Measurements from ENCODE around the gene GCM1. TPM values are rescaled to one million over a fixed set of nuclear protein-coding genes. Genes with fewer than 3 reads are reported as not detected.

GCM1 gene
- polyA plus RNA-seq, 1 donor from 2014 or later: not detected

DNA sequence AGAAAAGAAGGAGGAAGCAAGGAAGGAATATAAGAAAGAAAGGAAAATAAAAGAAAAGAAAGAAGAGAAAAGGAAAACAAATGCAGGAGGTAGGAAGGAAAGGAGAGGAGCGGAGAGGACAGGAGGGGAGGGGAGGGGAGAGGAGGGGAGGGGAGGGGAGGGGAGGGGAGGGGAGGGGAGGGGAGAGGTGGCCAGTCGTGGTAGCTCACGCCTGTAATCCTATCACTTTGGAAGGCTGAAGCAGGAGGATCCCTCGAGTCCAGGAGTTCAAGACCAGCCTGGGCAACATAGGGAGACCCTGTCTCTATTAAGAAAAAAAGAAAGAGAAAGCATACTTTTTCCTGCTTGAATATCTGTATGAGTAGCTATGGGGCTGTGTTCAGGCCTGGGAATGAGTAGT is 46.4 kb upstream of the GCM1 start:
- H3K9me3 ChIP-seq (ENCODE audit: low read length): no peaks in the 10 kb centered on the region
- no peak overlapping the region for H3K4me2 ChIP-seq (ENCODE audit: low read length)
- no peak overlapping the region for H3K27ac ChIP-seq (ENCODE audit: low read length)
- no peaks in the 10 kb centered on the region for H4K20me1 ChIP-seq (ENCODE audit: insufficient read depth)
- H3K36me3 ChIP-seq (ENCODE audit: insufficient read depth, low read length): no peaks in the 10 kb centered on the region
- no peak for TF ChIP-seq SMC3 (conservative IDR thresholded peaks at IDR 0.05; ENCODE audit: poor library complexity)
- TF ChIP-seq EP300 (conservative IDR thresholded peaks at IDR 0.05; ENCODE audit: poor library complexity, severe bottlenecking): no peak
- TF ChIP-seq RAD21 (conservative IDR thresholded peaks at IDR 0.05): no peak
- TF ChIP-seq MXI1 (conservative IDR thresholded peaks at IDR 0.05; ENCODE audit: poor library complexity, severe bottlenecking): no peak
- no peak for TF ChIP-seq POLR2AphosphoS5 (IDR thresholded peaks at IDR 0.05)
- TF ChIP-seq, protein P1, sequence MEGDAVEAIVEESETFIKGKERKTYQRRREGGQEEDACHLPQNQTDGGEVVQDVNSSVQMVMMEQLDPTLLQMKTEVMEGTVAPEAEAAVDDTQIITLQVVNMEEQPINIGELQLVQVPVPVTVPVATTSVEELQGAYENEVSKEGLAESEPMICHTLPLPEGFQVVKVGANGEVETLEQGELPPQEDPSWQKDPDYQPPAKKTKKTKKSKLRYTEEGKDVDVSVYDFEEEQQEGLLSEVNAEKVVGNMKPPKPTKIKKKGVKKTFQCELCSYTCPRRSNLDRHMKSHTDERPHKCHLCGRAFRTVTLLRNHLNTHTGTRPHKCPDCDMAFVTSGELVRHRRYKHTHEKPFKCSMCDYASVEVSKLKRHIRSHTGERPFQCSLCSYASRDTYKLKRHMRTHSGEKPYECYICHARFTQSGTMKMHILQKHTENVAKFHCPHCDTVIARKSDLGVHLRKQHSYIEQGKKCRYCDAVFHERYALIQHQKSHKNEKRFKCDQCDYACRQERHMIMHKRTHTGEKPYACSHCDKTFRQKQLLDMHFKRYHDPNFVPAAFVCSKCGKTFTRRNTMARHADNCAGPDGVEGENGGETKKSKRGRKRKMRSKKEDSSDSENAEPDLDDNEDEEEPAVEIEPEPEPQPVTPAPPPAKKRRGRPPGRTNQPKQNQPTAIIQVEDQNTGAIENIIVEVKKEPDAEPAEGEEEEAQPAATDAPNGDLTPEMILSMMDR (IDR thresholded peaks at IDR 0.05; ENCODE audit: poor library complexity, severe bottlenecking): no peak
- TF ChIP-seq, protein P2, sequence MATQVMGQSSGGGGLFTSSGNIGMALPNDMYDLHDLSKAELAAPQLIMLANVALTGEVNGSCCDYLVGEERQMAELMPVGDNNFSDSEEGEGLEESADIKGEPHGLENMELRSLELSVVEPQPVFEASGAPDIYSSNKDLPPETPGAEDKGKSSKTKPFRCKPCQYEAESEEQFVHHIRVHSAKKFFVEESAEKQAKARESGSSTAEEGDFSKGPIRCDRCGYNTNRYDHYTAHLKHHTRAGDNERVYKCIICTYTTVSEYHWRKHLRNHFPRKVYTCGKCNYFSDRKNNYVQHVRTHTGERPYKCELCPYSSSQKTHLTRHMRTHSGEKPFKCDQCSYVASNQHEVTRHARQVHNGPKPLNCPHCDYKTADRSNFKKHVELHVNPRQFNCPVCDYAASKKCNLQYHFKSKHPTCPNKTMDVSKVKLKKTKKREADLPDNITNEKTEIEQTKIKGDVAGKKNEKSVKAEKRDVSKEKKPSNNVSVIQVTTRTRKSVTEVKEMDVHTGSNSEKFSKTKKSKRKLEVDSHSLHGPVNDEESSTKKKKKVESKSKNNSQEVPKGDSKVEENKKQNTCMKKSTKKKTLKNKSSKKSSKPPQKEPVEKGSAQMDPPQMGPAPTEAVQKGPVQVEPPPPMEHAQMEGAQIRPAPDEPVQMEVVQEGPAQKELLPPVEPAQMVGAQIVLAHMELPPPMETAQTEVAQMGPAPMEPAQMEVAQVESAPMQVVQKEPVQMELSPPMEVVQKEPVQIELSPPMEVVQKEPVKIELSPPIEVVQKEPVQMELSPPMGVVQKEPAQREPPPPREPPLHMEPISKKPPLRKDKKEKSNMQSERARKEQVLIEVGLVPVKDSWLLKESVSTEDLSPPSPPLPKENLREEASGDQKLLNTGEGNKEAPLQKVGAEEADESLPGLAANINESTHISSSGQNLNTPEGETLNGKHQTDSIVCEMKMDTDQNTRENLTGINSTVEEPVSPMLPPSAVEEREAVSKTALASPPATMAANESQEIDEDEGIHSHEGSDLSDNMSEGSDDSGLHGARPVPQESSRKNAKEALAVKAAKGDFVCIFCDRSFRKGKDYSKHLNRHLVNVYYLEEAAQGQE (IDR thresholded peaks at IDR 0.05; ENCODE audit: borderline replicate concordance): no peak
- no peak for TF ChIP-seq EZH2 (IDR thresholded peaks at IDR 0.05; ENCODE audit: borderline replicate concordance, insufficient read depth, low read length, poor library complexity, severe bottlenecking)
- no peak for TF ChIP-seq TAF1 (IDR thresholded peaks at IDR 0.05; ENCODE audit: low read depth)
- no peak overlapping the region for H3K4me3 ChIP-seq (ENCODE audit: low read length)
- no peaks in the 10 kb centered on the region for H3K79me2 ChIP-seq (replicated peaks; ENCODE audit: insufficient read depth, low read length)
- no peaks in the 10 kb centered on the region for H3F3A ChIP-seq (ENCODE audit: insufficient read depth, low read length, poor library complexity, severe bottlenecking)
- H2AFZ ChIP-seq (ENCODE audit: low read depth, low read length): no peak overlapping the region
- no peaks in the 10 kb centered on the region for H3K27me3 ChIP-seq (ENCODE audit: insufficient read depth, low read depth, low read length)
- H3K9me2 ChIP-seq (ENCODE audit: insufficient read depth, low read length): no peaks in the 10 kb centered on the region
- no peak overlapping the region for H3K9ac ChIP-seq (ENCODE audit: low read length)

DNA sequence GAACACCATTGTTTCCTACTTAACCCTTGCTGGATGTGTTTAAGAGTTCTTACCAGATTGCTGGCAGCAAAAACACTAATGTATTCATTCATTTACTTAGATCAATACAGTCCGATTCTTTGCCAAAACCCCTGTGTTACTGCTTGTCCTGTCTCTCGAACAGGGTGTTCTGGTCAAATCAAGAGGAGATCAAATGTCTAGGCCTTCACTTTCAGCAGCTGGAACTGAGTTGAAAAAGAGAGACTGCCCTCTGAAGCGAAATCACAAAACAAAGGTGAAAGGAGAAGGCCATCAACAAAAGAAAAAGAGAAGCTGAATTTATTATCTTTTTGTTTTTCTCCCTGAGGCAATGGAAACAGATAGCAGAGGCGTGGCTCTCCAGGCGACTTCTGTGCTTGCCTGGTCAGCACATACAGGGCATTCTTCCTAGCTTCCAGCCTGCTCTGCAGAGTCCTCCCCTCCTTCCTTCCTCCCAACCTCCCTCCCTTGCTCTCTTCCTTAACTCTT is 44.1 kb upstream of the GCM1 start:
- TF ChIP-seq MXI1 (conservative IDR thresholded peaks at IDR 0.05; ENCODE audit: poor library complexity, severe bottlenecking): no peak
- TF ChIP-seq EZH2 (IDR thresholded peaks at IDR 0.05; ENCODE audit: borderline replicate concordance, insufficient read depth, low read length, poor library complexity, severe bottlenecking): no peak
- no peak for TF ChIP-seq TAF1 (IDR thresholded peaks at IDR 0.05; ENCODE audit: low read depth)
- TF ChIP-seq POLR2AphosphoS5 (IDR thresholded peaks at IDR 0.05): no peak
- TF ChIP-seq, protein P1 (IDR thresholded peaks at IDR 0.05; ENCODE audit: poor library complexity, severe bottlenecking): no peak
- no peak for TF ChIP-seq SMC3 (conservative IDR thresholded peaks at IDR 0.05; ENCODE audit: poor library complexity)
- no peak for TF ChIP-seq EP300 (conservative IDR thresholded peaks at IDR 0.05; ENCODE audit: poor library complexity, severe bottlenecking)
- TF ChIP-seq RAD21 (conservative IDR thresholded peaks at IDR 0.05): no peak
- TF ChIP-seq, protein P2 (IDR thresholded peaks at IDR 0.05; ENCODE audit: borderline replicate concordance): no peak
- H3K9ac ChIP-seq (ENCODE audit: low read length): no peak overlapping the region
- H2AFZ ChIP-seq (ENCODE audit: low read depth, low read length): no peak overlapping the region

More for the DNA sequence above, 44.1 kb upstream of the GCM1 start:
- Histone ChIP-seq H3K27ac (ENCODE audit: low read length) (no peak overlapping the region), H3F3A (ENCODE audit: insufficient read depth, low read length, poor library complexity, severe bottlenecking) (no peaks in the 10 kb centered on the region), H4K20me1 (ENCODE audit: insufficient read depth) (no peaks in the 10 kb centered on the region), H3K4me3 (ENCODE audit: low read length) (no peak overlapping the region), H3K36me3 (ENCODE audit: insufficient read depth, low read length) (no peaks in the 10 kb centered on the region), H3K79me2 (replicated peaks; ENCODE audit: insufficient read depth, low read length) (no peaks in the 10 kb centered on the region), H3K9me2 (ENCODE audit: insufficient read depth, low read length) (no peaks in the 10 kb centered on the region), H3K4me2 (ENCODE audit: low read length) (no peak overlapping the region), H3K27me3 (ENCODE audit: insufficient read depth, low read depth, low read length) (no peaks in the 10 kb centered on the region), H3K9me3 (ENCODE audit: low read length) (no peaks in the 10 kb centered on the region)
